ENCODE data around the gene FMO2. TPM values are rescaled to one million over a fixed set of nuclear protein-coding genes. Genes with fewer than 3 reads are reported as not detected.
A peak's percentile ranks its signal among the peaks of the same experiment; 100 is the strongest.

Gene FMO2
- total RNA-seq, 1 donor = 0.45 TPM

DNA sequence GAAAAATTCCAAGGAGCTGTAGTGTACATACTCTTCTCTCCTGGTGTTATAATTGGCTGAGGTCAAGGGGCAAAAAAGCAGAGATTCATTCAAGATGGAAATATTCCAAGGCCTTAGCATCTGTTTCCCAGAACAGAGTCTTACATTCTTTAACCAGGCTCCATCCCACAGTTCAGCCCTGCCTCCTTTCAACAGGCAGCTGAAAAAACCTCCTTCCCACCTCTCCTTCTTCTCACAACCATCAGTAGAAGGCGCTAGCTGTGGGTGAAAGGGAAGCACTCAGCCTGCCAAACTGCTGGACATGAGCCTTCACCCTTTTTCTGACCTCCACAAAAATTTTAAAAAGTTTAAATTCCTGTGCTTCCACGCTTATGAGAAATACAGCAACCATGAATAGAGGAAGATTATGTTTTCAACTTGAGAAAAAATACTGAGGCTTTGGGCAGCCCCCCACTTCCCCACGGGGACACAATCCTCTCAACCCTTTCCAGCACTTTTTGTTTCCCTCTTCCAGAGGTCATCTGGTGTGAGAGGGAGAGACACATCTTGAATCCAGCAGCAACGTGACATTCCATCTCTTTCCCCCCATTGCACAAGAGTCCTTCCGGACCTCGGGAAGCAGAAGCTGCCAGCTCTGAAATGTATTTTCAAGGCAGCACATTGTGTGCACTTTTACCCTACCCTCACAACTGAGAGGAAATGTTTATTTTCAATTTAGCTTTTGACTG lies 43.2 kb upstream of the FMO2 start:
- DNase-seq (ENCODE audit: low read depth) = peak; percentile 99
- TF ChIP-seq, protein P1, sequence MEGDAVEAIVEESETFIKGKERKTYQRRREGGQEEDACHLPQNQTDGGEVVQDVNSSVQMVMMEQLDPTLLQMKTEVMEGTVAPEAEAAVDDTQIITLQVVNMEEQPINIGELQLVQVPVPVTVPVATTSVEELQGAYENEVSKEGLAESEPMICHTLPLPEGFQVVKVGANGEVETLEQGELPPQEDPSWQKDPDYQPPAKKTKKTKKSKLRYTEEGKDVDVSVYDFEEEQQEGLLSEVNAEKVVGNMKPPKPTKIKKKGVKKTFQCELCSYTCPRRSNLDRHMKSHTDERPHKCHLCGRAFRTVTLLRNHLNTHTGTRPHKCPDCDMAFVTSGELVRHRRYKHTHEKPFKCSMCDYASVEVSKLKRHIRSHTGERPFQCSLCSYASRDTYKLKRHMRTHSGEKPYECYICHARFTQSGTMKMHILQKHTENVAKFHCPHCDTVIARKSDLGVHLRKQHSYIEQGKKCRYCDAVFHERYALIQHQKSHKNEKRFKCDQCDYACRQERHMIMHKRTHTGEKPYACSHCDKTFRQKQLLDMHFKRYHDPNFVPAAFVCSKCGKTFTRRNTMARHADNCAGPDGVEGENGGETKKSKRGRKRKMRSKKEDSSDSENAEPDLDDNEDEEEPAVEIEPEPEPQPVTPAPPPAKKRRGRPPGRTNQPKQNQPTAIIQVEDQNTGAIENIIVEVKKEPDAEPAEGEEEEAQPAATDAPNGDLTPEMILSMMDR (IDR thresholded peaks at IDR 0.05; ENCODE audit: insufficient read depth, low read length) = peak; percentile 55
- peak overlapping the region; percentile 3 for H3K4me3 ChIP-seq (ENCODE audit: low read depth, low read length)

DNA sequence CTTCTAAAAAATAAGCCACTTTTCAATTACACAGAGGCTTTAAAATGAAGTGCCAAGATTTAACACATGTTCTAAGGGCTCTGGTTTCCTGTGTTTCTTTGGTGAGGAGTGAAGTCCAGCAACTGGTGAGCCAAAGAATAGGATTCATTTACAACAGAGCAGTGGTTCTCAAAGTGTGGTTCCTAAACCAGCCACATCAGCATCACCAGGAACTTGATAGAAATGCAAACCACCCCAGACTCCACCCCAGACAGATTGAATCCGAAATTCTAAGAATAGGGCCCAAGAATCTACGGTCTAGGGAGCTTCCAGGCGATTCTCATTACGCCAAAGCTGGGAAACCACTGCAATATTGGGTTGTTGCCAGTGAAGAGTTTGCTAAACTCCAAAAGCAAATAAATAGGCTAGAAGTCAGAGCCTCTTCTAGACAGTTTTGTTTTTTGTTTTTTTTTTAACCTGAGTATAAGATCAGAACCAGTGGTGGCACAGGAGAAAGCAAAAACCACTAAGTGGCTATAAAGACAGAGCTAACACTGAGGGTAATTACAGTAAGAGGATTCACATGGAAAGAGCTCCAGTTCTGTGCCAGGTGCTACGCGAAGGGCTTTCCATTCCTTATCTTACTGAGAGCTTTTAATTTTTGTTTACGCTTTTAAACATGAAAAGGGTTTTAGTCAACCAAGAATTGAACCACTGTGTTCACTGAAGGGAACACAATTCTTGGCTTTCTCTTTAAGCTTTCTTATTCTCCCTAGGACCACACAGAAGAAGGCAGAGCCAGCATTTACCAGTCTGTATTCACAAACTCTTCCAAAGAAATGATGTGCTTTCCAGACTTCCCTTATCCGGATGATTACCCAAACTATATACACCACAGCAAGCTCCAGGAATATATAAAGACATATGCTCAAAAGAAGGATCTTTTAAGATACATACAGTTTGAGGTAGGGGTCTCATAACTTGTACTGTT lies 42.4 kb upstream of the FMO2 start:
- DNase-seq (ENCODE audit: low read depth) = peak; percentile 93
- TF ChIP-seq, protein P1 (IDR thresholded peaks at IDR 0.05; ENCODE audit: insufficient read depth, low read length) = no peak
- H3K4me3 ChIP-seq (ENCODE audit: low read depth, low read length) = no peak overlapping the region

DNA sequence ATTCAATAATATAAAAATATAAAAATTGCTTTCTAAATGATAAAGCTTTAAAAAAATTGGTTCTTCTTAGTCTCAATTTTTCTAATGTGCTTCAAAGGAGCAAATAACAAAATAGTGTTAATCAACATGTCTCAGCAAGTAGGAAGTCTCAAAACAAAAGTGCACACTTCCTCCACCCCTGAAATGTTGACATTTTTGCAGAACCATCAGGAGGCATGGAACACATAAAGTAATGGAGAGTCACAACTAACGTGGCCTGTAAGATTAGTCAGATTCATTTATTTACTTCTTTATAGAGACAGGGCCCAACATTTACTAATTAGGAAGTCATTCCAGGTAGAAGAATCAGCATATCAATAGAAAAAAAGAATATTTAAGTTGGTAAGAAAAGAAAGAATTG lies 34.9 kb upstream of the FMO2 start:
- no peak for DNase-seq (ENCODE audit: low read depth)
- no peak overlapping the region for H3K4me3 ChIP-seq (ENCODE audit: low read depth, low read length)
- TF ChIP-seq, protein P1 (IDR thresholded peaks at IDR 0.05; ENCODE audit: insufficient read depth, low read length) = no peak

DNA sequence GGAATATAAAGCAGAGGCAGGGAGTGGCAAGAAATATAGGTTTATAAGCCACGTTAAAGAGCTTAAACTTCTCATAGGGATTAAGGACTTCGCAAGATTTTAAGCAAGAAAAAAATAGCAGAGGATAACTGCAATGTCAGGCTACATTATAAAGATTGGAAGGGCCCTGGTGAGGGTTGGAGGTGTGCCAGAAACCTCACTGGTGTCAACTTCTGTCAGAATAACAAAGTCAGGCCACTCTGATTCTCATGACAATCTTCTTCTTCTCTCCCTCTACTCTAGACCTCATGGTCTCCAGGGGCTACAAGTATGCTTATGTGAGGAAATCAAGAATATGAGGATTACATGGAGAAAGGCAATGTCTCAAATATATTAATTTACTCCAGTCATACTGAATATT lies 32.6 kb upstream of the FMO2 start:
- no peak for DNase-seq (ENCODE audit: low read depth)
- TF ChIP-seq, protein P1 (IDR thresholded peaks at IDR 0.05; ENCODE audit: insufficient read depth, low read length) = no peak
- no peak overlapping the region for H3K4me3 ChIP-seq (ENCODE audit: low read depth, low read length)

DNA sequence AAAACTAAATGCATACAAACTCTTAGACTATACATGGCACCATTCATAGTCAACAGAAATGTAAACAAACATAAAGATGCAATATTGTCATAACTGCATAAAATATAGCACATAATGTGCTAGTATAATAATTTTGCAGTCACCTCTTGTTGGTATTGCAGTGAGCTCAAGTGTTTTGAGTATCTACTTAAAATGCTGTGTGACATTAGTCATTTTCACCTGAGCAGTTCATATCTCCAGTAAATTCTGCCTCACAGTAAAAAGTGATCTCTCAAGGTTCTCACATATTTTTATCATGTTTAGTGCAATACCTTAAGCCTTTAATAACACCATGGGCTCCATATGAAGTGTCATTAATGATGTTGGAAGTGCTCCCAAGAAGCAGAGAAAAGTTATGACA lies 29.6 kb upstream of the FMO2 start:
- H3K4me3 ChIP-seq (ENCODE audit: low read depth, low read length) = no peak overlapping the region
- TF ChIP-seq, protein P1 (IDR thresholded peaks at IDR 0.05; ENCODE audit: insufficient read depth, low read length) = no peak
- DNase-seq (ENCODE audit: low read depth) = no peak

DNA sequence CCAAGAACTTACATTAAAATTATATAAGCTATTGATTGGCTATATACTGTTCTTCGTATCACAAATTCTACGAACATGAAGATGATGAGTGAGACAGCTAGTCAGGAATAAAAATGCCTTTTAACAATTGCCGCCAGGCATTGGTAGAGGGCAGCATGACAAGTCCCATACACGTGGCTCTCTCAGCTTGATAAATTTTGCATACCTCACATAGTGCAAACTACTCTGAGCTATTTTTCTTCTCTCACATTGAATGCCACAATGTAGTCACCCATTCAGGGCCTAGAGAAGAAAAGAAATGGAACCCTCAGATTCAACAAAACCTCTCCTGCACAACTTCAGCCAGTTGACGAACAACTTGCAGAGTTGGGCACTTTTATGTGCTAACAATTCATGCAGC lies 27.0 kb upstream of the FMO2 start:
- DNase-seq (ENCODE audit: low read depth) = no peak
- TF ChIP-seq, protein P1 (IDR thresholded peaks at IDR 0.05; ENCODE audit: insufficient read depth, low read length) = no peak

More for the DNA sequence above, 27.0 kb upstream of the FMO2 start:
- H3K4me3 ChIP-seq (ENCODE audit: low read depth, low read length) = no peak overlapping the region

Measured in fibroblast of the aortic adventitia (primary cell).